DMS114 treated with DMSO at 0.1 percent for 48 hours (cell line): ENCODE measurements around the gene DPCD.
"Not testable (repeated sequence)": the region's sequence is repeated elsewhere in the genome, so short reads cannot be mapped to it uniquely, and the experiment has no call there.

ENCODE experiments used
- DNase-seq: peaks from one replicate; lab custom pipeline; 2025; ENCODE audit not compliant: unreplicated experiment; lab: John Stamatoyannopoulos, UW

DPCD gene

GRCh38 chr10:101617102-101617823, 29.1 kb downstream of the DPCD start:
- no peak for DNase-seq

- DNase-seq, result no peak
Measured at GRCh38 chr10:101617824-101618568, 29.9 kb downstream of the DPCD start.

GRCh38 chr10:101618871-101619270, 30.8 kb downstream of the DPCD start:
- no peak for DNase-seq

GRCh38 chr10:101619983-101620382, 31.9 kb downstream of the DPCD start:
- no peak for DNase-seq

- DNase-seq, result no peak
Measured at GRCh38 chr10:101623528-101623927, 35.4 kb downstream of the DPCD start.

- DNase-seq, result no peak
Measured at GRCh38 chr10:101624526-101625102, 36.5 kb downstream of the DPCD start.

GRCh38 chr10:101625821-101626412, 37.8 kb downstream of the DPCD start:
- no peak for DNase-seq

GRCh38 chr10:101629837-101630632, 41.9 kb downstream of the DPCD start:
- no peak for DNase-seq

- DNase-seq, result no peak
Measured at GRCh38 chr10:101630633-101630920, 42.5 kb downstream of the DPCD start.

- no peak for DNase-seq
Measured at GRCh38 chr10:101631821-101632475, 43.8 kb downstream of the DPCD start.

- DNase-seq, result not testable (repeated sequence)
Measured at GRCh38 chr10:101633510-101633909, 45.4 kb downstream of the DPCD start.

- DNase-seq, result no peak
Measured at GRCh38 chr10:101639141-101639900, 51.2 kb downstream of the DPCD start.

- no peak for DNase-seq
Measured at GRCh38 chr10:101643546-101643945, 55.4 kb downstream of the DPCD start.

- no peak for DNase-seq
Measured at GRCh38 chr10:101644002-101644401, 55.9 kb downstream of the DPCD start.

- no peak for DNase-seq
Measured at GRCh38 chr10:101645659-101646058, 57.5 kb downstream of the DPCD start.

GRCh38 chr10:101646364-101646763, 58.2 kb downstream of the DPCD start:
- DNase-seq, result no peak

- DNase-seq, result no peak
Measured at GRCh38 chr10:101647255-101647654, 59.1 kb downstream of the DPCD start.

GRCh38 chr10:101649525-101650085, 61.5 kb downstream of the DPCD start:
- no peak for DNase-seq

GRCh38 chr10:101650863-101651262, 62.7 kb downstream of the DPCD start:
- no peak for DNase-seq

- DNase-seq, result no peak
Measured at GRCh38 chr10:101651336-101651735, 63.2 kb downstream of the DPCD start.
